Hepatocyte (in vitro differentiated cells): ENCODE results near the gene TMEM117. TPM values are rescaled to one million over a fixed set of nuclear protein-coding genes. Genes with fewer than 3 reads are reported as not detected.

Experiments used
- DNase-seq: peaks from one replicate; pipeline ENCODE4 v3.0.0-alpha.2; 2016; ENCODE audit warnings: low spot score
- H2AFZ ChIP-seq: fragments of 200-600 bp; sonication (generic); 2 replicates; pipeline ENCODE4 v1.6.0; 2016; ENCODE audit warnings: antibody characterized with exemption, mild to moderate bottlenecking
- H3K27ac ChIP-seq: fragments of 200-600 bp; sonication (generic); 2 replicates; pipeline ENCODE4 v1.5.1; 2016; ENCODE audit warnings: mild to moderate bottlenecking
- H3K27me3 ChIP-seq: fragments of 200-600 bp; sonication (generic); 2 replicates; pipeline ENCODE4 v1.6.1; 2016
- H3K36me3 ChIP-seq: fragments of 200-600 bp; sonication (generic); replicated peaks from 2 replicates; pipeline ENCODE4 v1.5.1; 2016; ENCODE audit warnings: low read depth; ENCODE audit not compliant: insufficient read depth
- H3K4me1 ChIP-seq: fragments of 200-600 bp; sonication (generic); 2 replicates; pipeline ENCODE4 v1.5.1; 2016; ENCODE audit warnings: mild to moderate bottlenecking, moderate library complexity; ENCODE audit not compliant: insufficient read depth
- H3K4me2 ChIP-seq: fragments of 200-600 bp; sonication (generic); 2 replicates; pipeline ENCODE4 v1.6.0; 2016
- H3K4me3 ChIP-seq: fragments of 200-600 bp; sonication (generic); 2 replicates; pipeline ENCODE4 v1.5.1; 2016; ENCODE audit warnings: mild to moderate bottlenecking
- H3K79me2 ChIP-seq: fragments of 200-600 bp; sonication (generic); 2 replicates; pipeline ENCODE4 v1.6.0; 2017; ENCODE audit warnings: mild to moderate bottlenecking
- H3K9me2 ChIP-seq: fragments of 200-600 bp; sonication (generic); replicated peaks from 2 replicates; pipeline ENCODE4 v1.6.0; 2017; ENCODE audit warnings: mild to moderate bottlenecking; ENCODE audit not compliant: insufficient read depth
- H3K9me3 ChIP-seq: fragments of 200-600 bp; sonication (generic); 2 replicates; pipeline ENCODE4 v1.5.1; 2016; ENCODE audit warnings: low read depth, mild to moderate bottlenecking
- H4K20me1 ChIP-seq: fragments of 200-600 bp; sonication (generic); 2 replicates; pipeline ENCODE4 v1.6.0; 2016; ENCODE audit warnings: mild to moderate bottlenecking; ENCODE audit not compliant: insufficient read depth, poor library complexity, severe bottlenecking
- EZH2 ChIP-seq: fragments of 200-600 bp; sonication (generic); IDR thresholded peaks from 2 replicates; pipeline ENCODE4 v1.6.1; 2016; ENCODE audit warnings: antibody characterized with exemption, mild to moderate bottlenecking, borderline replicate concordance
- EZH2phosphoT487 ChIP-seq: fragments of 200-600 bp; sonication (generic); IDR thresholded peaks from one replicate; pipeline ENCODE4 v1.6.1; 2018; ENCODE audit warnings: antibody characterized with exemption, mild to moderate bottlenecking, low read depth, moderate library complexity; ENCODE audit not compliant: unreplicated experiment, severe bottlenecking
- WGBS: methylation state at CpG from one replicate; pipeline ENCODE4 v1.1.6; 2016; ENCODE audit warnings: low lambda C conversion rate; ENCODE audit errors: missing lambda C conversion rate; 5-methylcytosine and 5-hydroxymethylcytosine counted together
- polyA plus RNA-seq: library from polyadenylated mRNA; unstranded; fragments of >200 nt; fragmentation: Nextera tagmentation; extraction: Ambion mirVana; gene quantifications from 2 replicates; pipeline ENCODE4 v1.2.1, GENCODE V29; 2016
- total RNA-seq: library from RNA; depleted of rRNA; stranded (reverse); fragments of >200 nt; gene quantifications from 2 replicates; pipeline ENCODE4 v1.2.3, GENCODE V29; 2014
- TF ChIP-seq, protein P1 (sequence below): fragments of 200-600 bp; sonication (generic); IDR thresholded peaks from 2 replicates; pipeline ENCODE4 v1.5.1; 2016; ENCODE audit warnings: antibody characterized with exemption, mild to moderate bottlenecking; ENCODE audit not compliant: poor library complexity

The TMEM117 gene
- total and polyA plus RNA-seq, 2 experiments from 2014 or later: 12.4 to 47.1 TPM

DNA sequence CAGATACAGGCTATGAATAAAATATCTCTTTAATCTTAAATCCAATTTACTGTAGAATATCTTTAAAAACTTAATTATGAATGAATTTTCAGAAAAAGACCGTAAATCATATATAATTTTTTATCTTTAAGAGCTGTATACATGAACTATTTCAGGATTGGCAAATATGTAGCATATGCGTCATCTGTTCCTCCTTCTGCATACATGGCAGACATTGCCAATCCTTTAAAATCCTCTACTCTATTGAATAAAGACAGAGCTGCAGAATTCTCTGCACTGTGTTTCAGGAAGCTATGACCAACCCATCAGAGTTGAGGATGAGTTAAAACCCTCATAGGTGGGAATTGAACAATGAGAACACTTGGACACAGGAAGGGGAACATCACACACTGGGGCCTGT is 279.0 kb downstream of the TMEM117 start:
- TF ChIP-seq, protein P1, sequence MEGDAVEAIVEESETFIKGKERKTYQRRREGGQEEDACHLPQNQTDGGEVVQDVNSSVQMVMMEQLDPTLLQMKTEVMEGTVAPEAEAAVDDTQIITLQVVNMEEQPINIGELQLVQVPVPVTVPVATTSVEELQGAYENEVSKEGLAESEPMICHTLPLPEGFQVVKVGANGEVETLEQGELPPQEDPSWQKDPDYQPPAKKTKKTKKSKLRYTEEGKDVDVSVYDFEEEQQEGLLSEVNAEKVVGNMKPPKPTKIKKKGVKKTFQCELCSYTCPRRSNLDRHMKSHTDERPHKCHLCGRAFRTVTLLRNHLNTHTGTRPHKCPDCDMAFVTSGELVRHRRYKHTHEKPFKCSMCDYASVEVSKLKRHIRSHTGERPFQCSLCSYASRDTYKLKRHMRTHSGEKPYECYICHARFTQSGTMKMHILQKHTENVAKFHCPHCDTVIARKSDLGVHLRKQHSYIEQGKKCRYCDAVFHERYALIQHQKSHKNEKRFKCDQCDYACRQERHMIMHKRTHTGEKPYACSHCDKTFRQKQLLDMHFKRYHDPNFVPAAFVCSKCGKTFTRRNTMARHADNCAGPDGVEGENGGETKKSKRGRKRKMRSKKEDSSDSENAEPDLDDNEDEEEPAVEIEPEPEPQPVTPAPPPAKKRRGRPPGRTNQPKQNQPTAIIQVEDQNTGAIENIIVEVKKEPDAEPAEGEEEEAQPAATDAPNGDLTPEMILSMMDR: no peak
- TF ChIP-seq EZH2: no peak
- no peak for TF ChIP-seq EZH2phosphoT487
- no peaks in the 10 kb centered on the region for H3K9me2 ChIP-seq
- no peak overlapping the region for H2AFZ ChIP-seq
- DNase-seq: no peak
- no peak overlapping the region for H3K4me2 ChIP-seq
- 98% methylated on average over 2 of the region's 2 CpGs for WGBS
- no peaks in the 10 kb centered on the region for H3K79me2 ChIP-seq
- no peaks in the 10 kb centered on the region for H4K20me1 ChIP-seq
- H3K36me3 ChIP-seq: no peaks in the 10 kb centered on the region
- H3K27me3 ChIP-seq: no peaks in the 10 kb centered on the region
- no peaks in the 10 kb centered on the region for H3K9me3 ChIP-seq
- H3K27ac ChIP-seq: no peak overlapping the region
- H3K4me3 ChIP-seq: no peak overlapping the region
- H3K4me1 ChIP-seq: no peaks in the 10 kb centered on the region

DNA sequence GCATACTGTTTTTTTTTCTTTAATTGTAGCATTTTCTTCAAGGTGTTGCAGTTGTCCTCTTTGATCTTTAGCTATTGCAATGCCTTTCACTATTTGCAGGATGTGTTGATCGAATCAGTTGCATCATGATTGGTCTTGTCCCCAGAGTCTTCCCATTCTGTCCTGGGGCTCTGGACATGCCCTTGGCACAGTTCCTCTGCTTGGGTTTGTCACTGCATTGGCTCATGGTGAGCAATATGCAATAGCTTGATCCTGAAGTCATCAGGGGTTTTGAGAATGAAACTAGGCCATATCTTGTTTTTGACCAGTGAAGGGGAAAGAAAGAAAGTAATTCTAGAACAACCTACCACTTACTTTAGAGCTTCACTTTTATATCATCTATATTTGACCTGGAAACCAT is 281.5 kb downstream of the TMEM117 start:
- Histone ChIP-seq H3K4me2 (no peak overlapping the region), H3K27me3 (no peaks in the 10 kb centered on the region), H2AFZ (no peak overlapping the region), H3K27ac (no peak overlapping the region), H3K4me1 (no peaks in the 10 kb centered on the region), H4K20me1 (no peaks in the 10 kb centered on the region), H3K4me3 (no peak overlapping the region), H3K9me2 (no peaks in the 10 kb centered on the region), H3K36me3 (no peaks in the 10 kb centered on the region), H3K79me2 (no peaks in the 10 kb centered on the region), H3K9me3 (no peaks in the 10 kb centered on the region)
- DNase-seq: no peak
- WGBS: 89% methylated on average over 1 of the region's 1 CpG
- TF ChIP-seq, protein P1: no peak
- no peak for TF ChIP-seq EZH2phosphoT487
- no peak for TF ChIP-seq EZH2

DNA sequence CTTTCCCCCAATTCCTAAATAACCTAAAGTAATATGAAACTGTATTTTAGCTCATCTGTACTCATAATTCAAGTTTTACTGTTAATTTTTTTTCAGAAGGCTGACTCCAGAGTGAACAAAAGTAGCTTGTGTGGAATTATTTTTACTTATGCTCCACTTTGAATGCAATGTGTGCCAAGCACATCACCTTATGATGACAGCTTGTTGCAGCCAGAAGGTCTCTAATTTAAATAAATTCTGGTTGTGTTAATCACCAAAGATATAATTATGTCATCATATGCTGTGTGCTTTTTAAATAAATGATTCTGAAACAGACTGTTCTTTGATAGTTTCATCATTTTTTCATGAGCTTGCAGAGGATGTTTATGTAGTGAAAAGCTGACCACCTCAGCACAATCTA is 283.1 kb downstream of the TMEM117 start:
- H3K4me3 ChIP-seq: no peak overlapping the region
- H2AFZ ChIP-seq: no peak overlapping the region
- H3K9me3 ChIP-seq: no peaks in the 10 kb centered on the region
- H3K9me2 ChIP-seq: no peaks in the 10 kb centered on the region
- H3K27ac ChIP-seq: no peak overlapping the region
- no peaks in the 10 kb centered on the region for H3K27me3 ChIP-seq
- DNase-seq: no peak
- no peaks in the 10 kb centered on the region for H4K20me1 ChIP-seq
- no peaks in the 10 kb centered on the region for H3K79me2 ChIP-seq
- TF ChIP-seq EZH2phosphoT487: no peak
- no peak for TF ChIP-seq EZH2
- TF ChIP-seq, protein P1: no peak
- H3K4me2 ChIP-seq: no peak overlapping the region
- no peaks in the 10 kb centered on the region for H3K4me1 ChIP-seq
- H3K36me3 ChIP-seq: no peaks in the 10 kb centered on the region

DNA sequence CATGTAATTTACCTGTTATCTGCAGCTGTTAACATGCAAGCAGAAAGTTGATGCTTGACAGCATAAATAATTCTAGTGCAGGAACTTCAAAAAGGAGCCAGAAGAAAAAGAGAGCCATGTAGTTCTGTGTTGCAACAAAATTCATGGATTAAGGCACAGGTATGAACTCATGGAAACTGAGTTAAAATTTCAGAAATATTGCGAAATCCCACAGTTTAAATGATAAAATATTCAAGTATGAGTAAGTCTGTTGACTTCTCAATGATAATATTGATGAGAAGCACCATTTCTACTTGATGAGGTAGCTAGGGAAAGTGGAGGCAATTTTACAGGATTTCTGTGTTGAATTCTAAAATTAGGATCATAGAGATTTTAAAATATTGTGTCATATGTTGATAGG is 290.9 kb downstream of the TMEM117 start:
- Histone ChIP-seq H3K36me3 (no peaks in the 10 kb centered on the region), H4K20me1 (no peaks in the 10 kb centered on the region), H2AFZ (no peak overlapping the region), H3K27ac (no peak overlapping the region), H3K4me3 (no peak overlapping the region), H3K4me1 (no peaks in the 10 kb centered on the region), H3K4me2 (no peak overlapping the region), H3K79me2 (no peaks in the 10 kb centered on the region), H3K27me3 (no peaks in the 10 kb centered on the region), H3K9me3 (no peaks in the 10 kb centered on the region), H3K9me2 (no peaks in the 10 kb centered on the region)
- 97% methylated on average over 1 of the region's 1 CpG for WGBS
- no peak for DNase-seq
- TF ChIP-seq EZH2phosphoT487 (no peak), EZH2 (no peak)
- TF ChIP-seq, protein P1: no peak
